DND-41 (cell line): ENCODE results near the gene FCN1.

Experiments
- CTCF ChIP-seq: IDR thresholded peaks from 2 replicates; pipeline ENCODE4 v1.5.1; 2012; ENCODE audit warnings: borderline replicate concordance, low read length, moderate library complexity, mild to moderate bottlenecking; ENCODE audit not compliant: poor library complexity, severe bottlenecking; ENCODE audit errors: extremely low read depth
- EZH2 ChIP-seq: IDR thresholded peaks from 3 replicates; pipeline ENCODE4 v1.6.1; 2012; ENCODE audit warnings: borderline replicate concordance, low read depth, mild to moderate bottlenecking, moderate library complexity, low read length, inconsistent platforms; ENCODE audit not compliant: severe bottlenecking

- TF ChIP-seq CTCF (no peak), EZH2 (no peak)
Measured at GRCh38 chr9:134943411-134943810, 25.7 kb upstream of the FCN1 start.
